ENCODE measurements around the gene CHMP4A.

Gene CHMP4A

DNA sequence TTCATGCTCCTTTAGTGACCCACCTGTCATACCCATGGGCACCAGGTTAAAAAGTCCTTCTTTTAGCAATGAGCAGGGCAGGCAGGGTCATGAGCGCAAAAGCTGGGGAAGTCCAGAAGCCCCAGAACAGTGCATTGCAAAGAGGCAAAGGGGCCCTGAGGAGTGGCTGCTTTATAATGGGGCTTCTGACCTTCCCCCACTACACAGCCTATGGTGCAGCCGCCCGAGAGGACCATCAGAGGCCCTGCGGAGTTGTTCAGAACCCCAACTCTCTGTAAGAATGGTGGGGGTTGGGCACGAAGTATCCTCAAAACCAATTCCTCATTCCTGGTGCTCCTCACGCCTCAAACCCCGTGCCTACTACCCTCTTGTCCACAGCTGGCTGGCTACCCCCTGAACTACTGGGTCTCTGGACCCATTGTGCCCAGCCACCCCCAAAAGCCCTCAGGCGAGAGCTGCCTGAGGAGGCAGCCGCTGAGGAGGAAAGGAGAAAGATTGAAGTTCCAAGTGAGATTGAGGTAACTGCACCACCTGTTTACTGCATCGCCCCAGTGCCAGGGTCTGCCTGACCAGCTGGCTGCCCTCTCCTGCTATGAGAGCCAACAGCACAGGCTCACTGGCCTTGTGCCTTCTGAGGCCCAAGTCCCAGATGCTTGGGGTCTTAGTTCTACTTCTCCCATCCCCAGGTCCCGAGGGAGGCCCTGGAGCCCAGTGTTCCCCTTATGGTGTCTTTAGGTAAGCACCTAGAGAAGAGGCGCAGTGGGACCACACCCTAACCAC, 34.7 kb downstream of the CHMP4A start:
- H3K4me3 ChIP-seq (ENCODE audit: low read depth, low read length) = no peak overlapping the region
- TF ChIP-seq, protein P1, sequence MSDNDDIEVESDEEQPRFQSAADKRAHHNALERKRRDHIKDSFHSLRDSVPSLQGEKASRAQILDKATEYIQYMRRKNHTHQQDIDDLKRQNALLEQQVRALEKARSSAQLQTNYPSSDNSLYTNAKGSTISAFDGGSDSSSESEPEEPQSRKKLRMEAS (IDR thresholded peaks at IDR 0.05; ENCODE audit: low read depth, low read length) = no peak
- TF ChIP-seq, protein P2, sequence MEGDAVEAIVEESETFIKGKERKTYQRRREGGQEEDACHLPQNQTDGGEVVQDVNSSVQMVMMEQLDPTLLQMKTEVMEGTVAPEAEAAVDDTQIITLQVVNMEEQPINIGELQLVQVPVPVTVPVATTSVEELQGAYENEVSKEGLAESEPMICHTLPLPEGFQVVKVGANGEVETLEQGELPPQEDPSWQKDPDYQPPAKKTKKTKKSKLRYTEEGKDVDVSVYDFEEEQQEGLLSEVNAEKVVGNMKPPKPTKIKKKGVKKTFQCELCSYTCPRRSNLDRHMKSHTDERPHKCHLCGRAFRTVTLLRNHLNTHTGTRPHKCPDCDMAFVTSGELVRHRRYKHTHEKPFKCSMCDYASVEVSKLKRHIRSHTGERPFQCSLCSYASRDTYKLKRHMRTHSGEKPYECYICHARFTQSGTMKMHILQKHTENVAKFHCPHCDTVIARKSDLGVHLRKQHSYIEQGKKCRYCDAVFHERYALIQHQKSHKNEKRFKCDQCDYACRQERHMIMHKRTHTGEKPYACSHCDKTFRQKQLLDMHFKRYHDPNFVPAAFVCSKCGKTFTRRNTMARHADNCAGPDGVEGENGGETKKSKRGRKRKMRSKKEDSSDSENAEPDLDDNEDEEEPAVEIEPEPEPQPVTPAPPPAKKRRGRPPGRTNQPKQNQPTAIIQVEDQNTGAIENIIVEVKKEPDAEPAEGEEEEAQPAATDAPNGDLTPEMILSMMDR (IDR thresholded peaks at IDR 0.05; ENCODE audit: low read depth, low read length) = no peak
- TF ChIP-seq MYC (IDR thresholded peaks at IDR 0.05; ENCODE audit: low read depth, low read length) (no peak), POLR2A (IDR thresholded peaks at IDR 0.05; ENCODE audit: extremely low read depth, insufficient read length) (no peak)
- no peak for DNase-seq (ENCODE audit: low read depth)

DNA sequence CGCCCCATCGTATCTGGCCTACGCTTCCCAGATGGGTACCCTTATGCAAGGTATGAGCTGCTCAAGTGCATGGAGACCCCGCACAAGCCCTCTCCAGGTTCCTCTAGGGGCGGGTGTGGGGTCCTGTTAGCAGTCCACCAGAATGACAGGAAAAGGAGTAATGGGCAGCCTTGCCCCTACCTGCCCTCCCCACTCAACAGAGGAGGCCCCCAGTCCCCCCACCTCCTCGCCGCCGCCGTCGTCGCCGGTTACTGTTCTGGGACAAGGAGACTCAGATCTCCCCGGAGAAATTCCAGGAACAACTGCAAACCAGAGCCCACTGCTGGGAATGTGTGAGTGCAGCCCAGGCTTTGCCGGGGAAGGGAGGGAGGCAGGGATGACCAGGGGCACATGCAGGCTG, 35.4 kb downstream of the CHMP4A start:
- DNase-seq (ENCODE audit: low read depth) = no peak
- H3K4me3 ChIP-seq (ENCODE audit: low read depth, low read length) = no peak overlapping the region
- no peak for TF ChIP-seq POLR2A (IDR thresholded peaks at IDR 0.05; ENCODE audit: extremely low read depth, insufficient read length)
- TF ChIP-seq, protein P1 (IDR thresholded peaks at IDR 0.05; ENCODE audit: low read depth, low read length) = no peak

DNA sequence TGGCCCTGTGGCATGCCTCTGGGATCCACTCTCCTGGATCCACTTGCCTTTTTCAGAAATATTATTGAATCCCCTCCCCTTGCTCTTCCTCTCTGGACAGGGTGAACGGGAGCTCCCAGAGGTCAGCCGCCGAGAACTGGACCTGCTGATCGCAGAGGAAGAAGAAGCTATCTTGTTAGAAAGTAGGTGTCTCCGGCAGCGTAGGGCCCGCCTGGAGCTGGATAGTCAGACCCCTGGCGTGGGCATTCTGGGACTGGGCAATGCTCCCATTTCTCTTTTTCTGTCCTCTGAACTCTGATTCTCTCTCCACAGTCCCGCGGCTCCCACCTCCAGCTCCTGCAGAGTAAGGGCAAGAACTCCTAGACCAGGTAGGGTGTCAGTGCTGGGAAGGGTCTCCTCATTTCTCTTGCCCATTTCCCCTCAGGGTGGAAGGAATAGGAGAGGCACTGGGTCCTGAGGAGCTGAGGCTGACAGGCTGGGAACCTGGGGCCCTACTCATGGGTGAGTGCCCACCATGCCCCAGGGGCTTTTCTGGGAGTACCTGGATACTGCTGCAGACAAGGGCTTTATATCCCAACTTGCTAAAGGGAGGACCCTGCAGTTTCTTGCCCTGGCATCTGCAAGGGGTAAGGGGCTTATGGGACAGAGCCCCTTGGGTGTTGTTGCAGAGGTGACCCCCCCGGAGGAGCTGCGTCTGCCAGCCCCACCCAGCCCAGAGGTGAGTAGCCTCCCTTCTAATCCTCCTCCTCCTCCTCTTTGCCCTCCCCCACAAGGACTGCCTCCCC, 36.1 kb downstream of the CHMP4A start:
- no peak for DNase-seq (ENCODE audit: low read depth)
- TF ChIP-seq MYC (IDR thresholded peaks at IDR 0.05; ENCODE audit: low read depth, low read length) = no peak
- TF ChIP-seq, protein P1 (IDR thresholded peaks at IDR 0.05; ENCODE audit: low read depth, low read length) = no peak
- TF ChIP-seq, protein P2 (IDR thresholded peaks at IDR 0.05; ENCODE audit: low read depth, low read length) = no peak
- TF ChIP-seq POLR2A (IDR thresholded peaks at IDR 0.05; ENCODE audit: extremely low read depth, insufficient read length) = no peak
- H3K4me3 ChIP-seq (ENCODE audit: low read depth, low read length) = no peak overlapping the region

GRCh38 chr14:24176599-24176998, 36.7 kb downstream of the CHMP4A start:
- DNase-seq (ENCODE audit: low read depth) = no peak
- no peak overlapping the region for H3K4me3 ChIP-seq (ENCODE audit: low read depth, low read length)
- TF ChIP-seq, protein P1 (IDR thresholded peaks at IDR 0.05; ENCODE audit: low read depth, low read length) = no peak
- TF ChIP-seq POLR2A (IDR thresholded peaks at IDR 0.05; ENCODE audit: extremely low read depth, insufficient read length) (no peak), MYC (IDR thresholded peaks at IDR 0.05; ENCODE audit: low read depth, low read length) (no peak)
- TF ChIP-seq, protein P2 (IDR thresholded peaks at IDR 0.05; ENCODE audit: low read depth, low read length) = no peak

GRCh38 chr14:24172871-24173281, 40.4 kb downstream of the CHMP4A start:
- no peak for DNase-seq (ENCODE audit: low read depth)
- TF ChIP-seq, protein P1 (IDR thresholded peaks at IDR 0.05; ENCODE audit: low read depth, low read length) = no peak
- no peak for TF ChIP-seq POLR2A (IDR thresholded peaks at IDR 0.05; ENCODE audit: extremely low read depth, insufficient read length)
- TF ChIP-seq MYC (IDR thresholded peaks at IDR 0.05; ENCODE audit: low read depth, low read length) = no peak
- TF ChIP-seq, protein P2 (IDR thresholded peaks at IDR 0.05; ENCODE audit: low read depth, low read length) = no peak
- H3K4me3 ChIP-seq (ENCODE audit: low read depth, low read length) = no peak overlapping the region
